Small intestine (tissue), 7 donors: ENCODE measurements around the gene TEX36. TPM values are rescaled to one million over a fixed set of nuclear protein-coding genes. Genes with fewer than 3 reads are reported as not detected.
"Not testable (repeated sequence)": the region's sequence is repeated elsewhere in the genome, so short reads cannot be mapped to it uniquely, and the experiment has no call there.

Experiments used
- DNase-seq, 2 donors: peaks; one replicate each; pipeline versions ENCODE4 v3.0.0 to v3.0.0-alpha.2; 2013
- FAIRE-seq: peaks from 2 replicates; lab custom pipeline; 2012; peaks lifted over from hg19 to GRCh38; lab: Jason Lieb, UNC
- H3K27ac ChIP-seq, 3 donors: one replicate each; pipeline ENCODE4 v1.5.1; 2013; ENCODE audit warnings: low read length in 2 of 3, mild to moderate bottlenecking in 2 of 3, control low read depth in 1 of 3, inconsistent platforms in 1 of 3, low read depth in 1 of 3, moderate library complexity in 1 of 3
- H3K27me3 ChIP-seq, 3 donors: one replicate each; pipeline ENCODE4 v1.6.1; 2013; ENCODE audit warnings: low read length in 3 of 3, inconsistent platforms in 1 of 3; ENCODE audit not compliant: control insufficient read depth in 3 of 3, insufficient read depth in 3 of 3
- H3K36me3 ChIP-seq, 3 donors: one replicate each; pipeline ENCODE4 v1.6.1; 2013; ENCODE audit warnings: low read length in 3 of 3, inconsistent platforms in 1 of 3, low read depth in 1 of 3, mild to moderate bottlenecking in 1 of 3, moderate library complexity in 1 of 3; ENCODE audit not compliant: control insufficient read depth in 3 of 3, insufficient read depth in 2 of 3
- H3K4me1 ChIP-seq, 3 donors: one replicate each; pipeline ENCODE4 v1.6.1; 2013; ENCODE audit warnings: low read length in 2 of 3, inconsistent platforms in 1 of 3, low read depth in 1 of 3, mild to moderate bottlenecking in 1 of 3, moderate library complexity in 1 of 3; ENCODE audit not compliant: control insufficient read depth in 3 of 3, insufficient read depth in 2 of 3
- H3K4me3 ChIP-seq, 3 donors: one replicate each; pipeline ENCODE4 v1.5.1; 2013; ENCODE audit warnings: low read length in 3 of 3, control low read depth in 1 of 3, inconsistent platforms in 1 of 3, low read depth in 1 of 3, mild to moderate bottlenecking in 1 of 3, moderate library complexity in 1 of 3
- H3K9me3 ChIP-seq, 2 donors: one replicate each; pipeline ENCODE4 v1.6.1; 2013; ENCODE audit warnings: low read depth in 1 of 2, low read length in 1 of 2; ENCODE audit not compliant: control insufficient read depth in 2 of 2, insufficient read depth in 1 of 2
- WGBS, 3 donors: extraction: QIAGEN DNeasy Blood & Tissue Kit; methylation state at CpG; one replicate each; pipeline ENCODE4 v1.1.7; 2013; 5-methylcytosine and 5-hydroxymethylcytosine counted together
- polyA plus RNA-seq, 4 donors: library from polyadenylated mRNA; stranded (reverse) in 3 of 4; unstranded in 1 of 4; fragments of 200-250 nt in 3 of 4; fragments of 120-200 nt in 1 of 4; gene quantifications; one replicate each; pipeline versions ENCODE4 v1.2.1 to v1.2.3, GENCODE V29; 2013
- donor health status: healthy with polysubstance abuse.
- donor health status: control.
- donor health status: control.
- donor health status: Bipolar disorder and iron deficiency.
- donor health status: healthy.

Gene TEX36
- polyA plus RNA-seq, 4 donors: not detected

DNA sequence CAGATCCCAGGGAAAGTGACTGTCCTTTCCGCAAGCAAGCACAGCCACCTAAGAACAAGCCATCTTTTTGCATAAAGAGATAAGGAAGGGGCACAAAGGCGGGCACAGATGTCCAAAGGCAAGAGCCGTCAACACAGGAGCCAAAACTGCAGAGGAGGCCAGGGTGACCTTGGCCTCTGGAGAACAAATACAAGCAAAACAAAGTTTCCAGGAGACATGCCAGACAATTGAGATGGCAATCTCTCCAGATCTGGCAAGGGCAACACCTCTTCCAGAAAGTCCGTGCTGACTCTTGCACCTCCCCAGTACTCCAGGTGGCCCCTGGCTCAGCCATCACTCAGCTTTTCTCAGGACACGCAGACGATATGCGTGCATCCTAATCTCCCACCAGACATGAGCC is 58.2 kb downstream of the TEX36 start:
- Histone ChIP-seq H3K27me3 (peaks cover 0 to 5% (median 4%) of the 10 kb centered on the region in 3 donors), H3K36me3 (no peaks in the 10 kb centered on the region), H3K4me3 (no peak overlapping the region), H3K27ac (no peak overlapping the region), H3K9me3 (no peaks in the 10 kb centered on the region), H3K4me1 (no peaks in the 10 kb centered on the region)
- 70 to 82% (median 77%) methylated on average over 7 of the region's 7 CpGs for WGBS, 3 donors
- FAIRE-seq: no peak
- no peak for DNase-seq

GRCh38 chr10:125621052-125621451 is 61.9 kb downstream of the TEX36 start:
- Histone ChIP-seq H3K9me3 (no peaks in the 10 kb centered on the region), H3K27ac (no peak overlapping the region), H3K36me3 (no peaks in the 10 kb centered on the region), H3K4me3 (no peak overlapping the region), H3K27me3 (peaks cover 0 to 5% (median 4%) of the 10 kb centered on the region in 3 donors), H3K4me1 (no peaks in the 10 kb centered on the region)
- no peak for DNase-seq
- no peak for FAIRE-seq
- WGBS, 3 donors: 87 to 96% (median 91%) methylated on average over 4 of the region's 4 CpGs

DNA sequence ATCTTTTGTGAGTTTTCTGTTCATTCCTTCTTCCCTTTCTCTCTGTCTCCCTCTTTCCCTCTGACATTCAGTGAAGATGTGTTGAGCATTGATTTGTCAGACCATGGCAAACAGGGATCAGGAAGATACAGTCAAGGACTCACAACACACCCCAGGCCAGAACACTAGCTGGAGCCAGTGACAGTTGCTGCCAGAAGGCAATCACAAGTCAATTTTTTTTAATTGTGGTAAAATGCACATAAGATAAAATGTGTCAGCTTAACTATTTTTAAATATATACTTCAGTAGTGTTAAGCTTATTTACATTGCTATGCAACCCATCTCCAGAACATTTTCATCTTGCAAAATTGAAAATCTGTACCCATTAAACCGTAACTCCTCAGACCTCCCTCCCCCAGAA is 62.6 kb downstream of the TEX36 start:
- Histone ChIP-seq H3K4me3 (no peak overlapping the region), H3K27me3 (peaks cover 0 to 5% (median 4%) of the 10 kb centered on the region in 3 donors), H3K27ac (no peak overlapping the region), H3K36me3 (no peaks in the 10 kb centered on the region), H3K4me1 (no peaks in the 10 kb centered on the region), H3K9me3 (no peaks in the 10 kb centered on the region)
- no peak for FAIRE-seq
- DNase-seq: no peak
- WGBS, 3 donors: 36 to 69% (median 64%) methylated on average over 1 of the region's 1 CpG

- H3K4me3 ChIP-seq, FAIRE-seq, H3K27me3 ChIP-seq, DNase-seq, H3K4me1 ChIP-seq, H3K27ac ChIP-seq, H3K9me3 ChIP-seq, H3K36me3 ChIP-seq: not testable (repeated sequence)
- WGBS, 3 donors: 87 to 95% (median 94%) methylated on average over 8 of the region's 8 CpGs
These were observed 69.9 kb downstream of the TEX36 start for GRCh38 chr10:125613062-125613461.

GRCh38 chr10:125611756-125612155 is 71.2 kb downstream of the TEX36 start:
- FAIRE-seq (no peak), DNase-seq (no peak)
- Histone ChIP-seq H3K4me3 (no peak overlapping the region), H3K4me1 (no peaks in the 10 kb centered on the region), H3K27me3 (no peaks in the 10 kb centered on the region), H3K36me3 (no peaks in the 10 kb centered on the region), H3K9me3 (no peaks in the 10 kb centered on the region), H3K27ac (no peak overlapping the region)
- WGBS, 3 donors: 74 to 81% (median 78%) methylated on average over 1 of the region's 1 CpG

- H3K27ac ChIP-seq: no peak overlapping the region
- DNase-seq (no peak), FAIRE-seq (no peak)
- no peaks in the 10 kb centered on the region for H3K36me3 ChIP-seq
- H3K9me3 ChIP-seq: no peaks in the 10 kb centered on the region
- H3K27me3 ChIP-seq: no peaks in the 10 kb centered on the region
- H3K4me3 ChIP-seq: no peak overlapping the region
- no peaks in the 10 kb centered on the region for H3K4me1 ChIP-seq
- WGBS, 3 donors: 47 to 66% (median 61%) methylated on average over 2 of the region's 2 CpGs
These were observed 71.7 kb downstream of the TEX36 start for GRCh38 chr10:125611216-125611615.

DNA sequence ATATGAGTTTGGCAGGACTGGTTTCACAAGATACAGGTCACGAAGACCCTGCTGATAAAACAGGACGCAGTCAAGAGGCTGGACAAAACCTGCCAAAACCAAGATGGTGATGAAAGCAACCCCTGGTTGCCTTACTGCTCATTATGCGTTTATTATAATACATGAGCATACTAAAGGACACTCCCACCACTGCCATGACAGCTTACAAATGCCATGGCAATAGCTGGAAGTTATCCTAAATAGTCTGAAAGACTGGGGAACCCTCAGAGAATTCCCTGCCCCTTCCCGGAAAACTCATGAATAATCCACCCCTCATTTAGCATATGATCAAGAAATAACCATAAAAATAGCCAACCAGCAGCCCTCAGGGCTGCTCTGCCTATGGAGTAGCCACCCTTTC is 73.1 kb downstream of the TEX36 start:
- Histone ChIP-seq H3K36me3 (no peaks in the 10 kb centered on the region), H3K27me3 (no peaks in the 10 kb centered on the region), H3K27ac (no peak overlapping the region), H3K9me3 (no peaks in the 10 kb centered on the region), H3K4me3 (no peak overlapping the region), H3K4me1 (no peaks in the 10 kb centered on the region)
- DNase-seq: no peak
- no peak for FAIRE-seq
- WGBS, 3 donors: 80 to 89% (median 88%) methylated on average over 4 of the region's 4 CpGs

- H3K27me3 ChIP-seq: no peaks in the 10 kb centered on the region
- FAIRE-seq (no peak), DNase-seq (no peak)
- H3K4me3 ChIP-seq: no peak overlapping the region
- H3K27ac ChIP-seq: no peak overlapping the region
- WGBS, 3 donors: 88 to 91% (median 88%) methylated on average over 8 of the region's 8 CpGs
- no peaks in the 10 kb centered on the region for H3K4me1 ChIP-seq
- no peaks in the 10 kb centered on the region for H3K9me3 ChIP-seq
- no peaks in the 10 kb centered on the region for H3K36me3 ChIP-seq
These were observed 74.5 kb downstream of the TEX36 start for GRCh38 chr10:125608474-125608873.

DNA sequence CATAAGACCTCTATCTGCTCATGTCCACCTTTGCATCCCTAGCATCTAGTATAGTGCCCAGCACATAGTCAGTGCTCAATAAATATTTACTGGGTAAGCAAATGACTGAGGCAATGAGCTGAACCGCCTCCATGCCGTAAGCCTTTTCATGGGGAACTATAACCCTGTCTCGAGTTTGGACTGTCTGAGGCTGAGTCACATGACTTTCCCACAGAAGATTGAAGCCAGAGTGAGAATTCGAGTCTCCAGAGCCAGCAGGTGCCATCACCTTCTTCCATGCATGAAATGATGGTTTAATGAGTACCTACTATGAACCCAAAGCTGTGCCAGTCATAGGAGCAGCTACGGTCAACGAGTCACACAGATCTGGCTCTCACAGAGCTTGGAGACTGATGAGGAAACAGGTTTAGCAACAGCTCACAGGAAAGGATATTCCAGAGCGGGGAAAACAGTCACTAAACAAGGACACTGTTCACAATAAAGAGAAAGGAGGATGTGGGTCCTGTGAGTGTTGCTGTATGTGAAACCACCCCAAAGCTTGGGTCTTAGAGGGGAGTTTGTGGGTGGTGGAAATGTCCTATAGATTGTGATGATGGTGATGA is 75.2 kb downstream of the TEX36 start:
- Histone ChIP-seq H3K27ac (no peak overlapping the region), H3K27me3 (no peaks in the 10 kb centered on the region), H3K9me3 (no peaks in the 10 kb centered on the region), H3K36me3 (no peaks in the 10 kb centered on the region), H3K4me3 (no peak overlapping the region), H3K4me1 (no peaks in the 10 kb centered on the region)
- FAIRE-seq (no peak), DNase-seq (no peak)
- WGBS, 3 donors: 76 to 83% (median 78%) methylated on average over 7 of the region's 7 CpGs
